Caco-2 (cell line): Measurements from ENCODE around the gene PSD. TPM values are rescaled to one million over a fixed set of nuclear protein-coding genes. Genes with fewer than 3 reads are reported as not detected.
A peak's percentile ranks its signal among the peaks of the same experiment; 100 is the strongest.

Experiments
- BruUV-seq: library from RNA; stranded (reverse); fragments of 400-500 nt; replicated peaks from 2 replicates; lab custom pipeline; 2021; lab: Mats Ljungman, UMichigan
- CTCF ChIA-PET: fragments of 300-600 bp; sonication (Branson Sonifier 250); formaldehyde crosslinking; loops from one replicate; lab custom pipeline; 2022; ENCODE audit warnings: antibody characterized with exemption; lab: Charles Lee
- POLR2A ChIA-PET: fragments of 300-600 bp; sonication (Branson Sonifier 250); formaldehyde crosslinking; loops from one replicate; lab custom pipeline; 2022; ENCODE audit warnings: antibody characterized with exemption; lab: Charles Lee
- DNase-seq, 2 experiments: peaks; one replicate each; pipeline versions ENCODE4 v3.0.0 to v3.0.0-alpha.2; 2020 to 2022
- H3K27me3 ChIP-seq: replicated peaks from 2 replicates; pipeline ENCODE4 v1.6.0; 2011; ENCODE audit warnings: low read length; ENCODE audit not compliant: control insufficient read depth, insufficient read depth
- H3K36me3 ChIP-seq: 2 replicates; pipeline ENCODE4 v1.5.1; 2011; ENCODE audit warnings: low read length; ENCODE audit not compliant: control insufficient read depth, insufficient read depth
- H3K4me1 ChIP-seq: fragments of 250-450 bp; sonication (Bioruptor Pico); 2 replicates; pipeline ENCODE4 v1.5.1; 2020; ENCODE audit warnings: mild to moderate bottlenecking
- H3K4me3 ChIP-seq: 2 replicates; pipeline ENCODE4 v1.5.1; 2011; ENCODE audit warnings: low read depth, mild to moderate bottlenecking, control low read depth, low read length
- H3K9me3 ChIP-seq: fragments of 250-450 bp; sonication (Bioruptor Pico); 2 replicates; pipeline ENCODE4 v1.5.1; 2020; ENCODE audit warnings: mild to moderate bottlenecking, moderate library complexity
- H3K27ac Mint-ChIP-seq: one replicate; pipeline ENCODE4 v1.8.0; 2022; ENCODE audit warnings: mixed read lengths; ENCODE audit not compliant: unreplicated experiment
- H3K27me3 Mint-ChIP-seq: one replicate; pipeline ENCODE4 v1.8.0; 2022; ENCODE audit warnings: mixed read lengths; ENCODE audit not compliant: insufficient read depth, unreplicated experiment
- H3K36me3 Mint-ChIP-seq: one replicate; pipeline ENCODE4 v1.8.0; 2022; ENCODE audit warnings: mild to moderate bottlenecking, mixed read lengths; ENCODE audit not compliant: insufficient read depth, unreplicated experiment
- H3K4me1 Mint-ChIP-seq: one replicate; pipeline ENCODE4 v1.8.0; 2022; ENCODE audit warnings: low read depth, mixed read lengths; ENCODE audit not compliant: unreplicated experiment
- H3K4me3 Mint-ChIP-seq: one replicate; pipeline ENCODE4 v1.8.0; 2022; ENCODE audit warnings: mild to moderate bottlenecking, moderate library complexity, mixed read lengths; ENCODE audit not compliant: unreplicated experiment
- H3K9me3 Mint-ChIP-seq: one replicate; pipeline ENCODE4 v1.8.0; 2022; ENCODE audit warnings: mixed read lengths; ENCODE audit not compliant: unreplicated experiment
- CTCF ChIP-seq, 2 experiments: fragments of 200-600 bp in 1 of 2; IDR thresholded peaks; 1 replicate in 1 of 2; 2 replicates in 1 of 2; pipeline versions ENCODE4 v1.5.1 to v1.8.0; 2011 to 2022; ENCODE audit warnings: antibody characterized with exemption in 1 of 2, control low read depth in 1 of 2, inconsistent platforms in 1 of 2, low read depth in 1 of 2, low read length in 1 of 2, mild to moderate bottlenecking in 1 of 2, moderate library complexity in 1 of 2; ENCODE audit not compliant: insufficient read depth in 1 of 2, severe bottlenecking in 1 of 2, unreplicated experiment in 1 of 2
- intact Hi-C: fragments of 100-400 bp; cut with micrococcal nuclease; formaldehyde crosslinking; loops from one replicate; pipeline ENCODE4 v1.10.0; 2022; ENCODE audit not compliant: unreplicated experiment
- total RNA-seq: library from RNA; stranded (reverse); gene quantifications from 2 replicates; pipeline ENCODE4 v1.2.3, GENCODE V29; 2022

Gene PSD
- total RNA-seq, 1 experiment from 2014 or later: 2.8 TPM

- Histone ChIP-seq H3K4me1 (peaks cover 12% of the 10 kb centered on the region; the same call in 1 of the 2 replicates), H3K27me3 (no peaks in the 10 kb centered on the region), H3K9me3 (peaks cover 2% of the 10 kb centered on the region; the same call in 1 of the 2 replicates), H3K4me3 (no peak overlapping the region), H3K36me3 (peaks cover 13% of the 10 kb centered on the region)
- Mint-ChIP-seq H3K4me3 (no peak overlapping the region), H3K27me3 (no peaks in the 10 kb centered on the region), H3K27ac (no peak overlapping the region), H3K4me1 (no peaks in the 10 kb centered on the region), H3K9me3 (peaks cover 22% of the 10 kb centered on the region), H3K36me3 (peaks cover 81% of the 10 kb centered on the region)
- no peak for DNase-seq
- TF ChIP-seq CTCF (IDR thresholded peaks at IDR 0.05; ENCODE audit: insufficient read depth in 1 of 2, low read depth in 1 of 2, low read length in 1 of 2, severe bottlenecking in 1 of 2, unreplicated experiment in 1 of 2): no peak
- intact Hi-C loops: no loop called here
- ChIA-PET POLR2A (no interaction called here), CTCF (no interaction called here)
- no TSS peak for BruUV-seq
These were observed 47.3 kb downstream of the PSD start for GRCh38 chr10:102371295-102371694.

GRCh38 chr10:102368077-102368476, 50.5 kb downstream of the PSD start:
- Histone ChIP-seq H3K4me3 (no peak overlapping the region), H3K4me1 (peaks cover 12% of the 10 kb centered on the region; the same call in 1 of the 2 replicates), H3K9me3 (peaks cover 2% of the 10 kb centered on the region; the same call in 1 of the 2 replicates), H3K36me3 (peaks cover 12% of the 10 kb centered on the region), H3K27me3 (no peaks in the 10 kb centered on the region)
- intact Hi-C loops: no loop called here
- CTCF ChIA-PET: interaction anchor here (0.6 kb wide), 1 partner anchor 216 kb away, joined by 3 read pairs; no protein-coding TSS in a partner anchor
- Mint-ChIP-seq H3K36me3 (peaks cover 89% of the 10 kb centered on the region), H3K9me3 (peaks cover 22% of the 10 kb centered on the region), H3K4me3 (no peak overlapping the region), H3K27ac (no peak overlapping the region), H3K27me3 (no peaks in the 10 kb centered on the region), H3K4me1 (no peaks in the 10 kb centered on the region)
- BruUV-seq: no TSS peak
- no peak for TF ChIP-seq CTCF (IDR thresholded peaks at IDR 0.05; ENCODE audit: insufficient read depth in 1 of 2, low read depth in 1 of 2, low read length in 1 of 2, severe bottlenecking in 1 of 2, unreplicated experiment in 1 of 2)
- peak; percentile 34 to 58 for DNase-seq
- POLR2A ChIA-PET: no interaction called here

- peaks cover 12% of the 10 kb centered on the region for H3K36me3 ChIP-seq
- no peak for DNase-seq
- no peak overlapping the region for H3K27ac Mint-ChIP-seq
- peaks cover 12% of the 10 kb centered on the region; the same call in 1 of the 2 replicates for H3K4me1 ChIP-seq
- H3K27me3 ChIP-seq: no peaks in the 10 kb centered on the region
- ChIA-PET CTCF (interaction anchor here (0.6 kb wide), 1 partner anchor 216 kb away, joined by 3 read pairs; no protein-coding TSS in a partner anchor), POLR2A (no interaction called here)
- H3K4me3 ChIP-seq: no peak overlapping the region
- peaks cover 22% of the 10 kb centered on the region for H3K9me3 Mint-ChIP-seq
- H3K36me3 Mint-ChIP-seq: peaks cover 89% of the 10 kb centered on the region
- H3K9me3 ChIP-seq: peaks cover 2% of the 10 kb centered on the region; the same call in 1 of the 2 replicates
- no peak overlapping the region for H3K4me3 Mint-ChIP-seq
- BruUV-seq: no TSS peak
- intact Hi-C loops: no loop called here
- no peaks in the 10 kb centered on the region for H3K27me3 Mint-ChIP-seq
- TF ChIP-seq CTCF (IDR thresholded peaks at IDR 0.05; ENCODE audit: insufficient read depth in 1 of 2, low read depth in 1 of 2, low read length in 1 of 2, severe bottlenecking in 1 of 2, unreplicated experiment in 1 of 2): no peak
- no peaks in the 10 kb centered on the region for H3K4me1 Mint-ChIP-seq
These were observed 51.1 kb downstream of the PSD start for GRCh38 chr10:102367441-102367840.
